OCI-LY3 (cell line): Measurements from ENCODE around the gene DDX27.

Source experiments
- CTCF ChIP-seq: fragments of 200-600, 300-600 bp; sonication (generic); IDR thresholded peaks from 2 replicates; pipeline ENCODE4 v1.5.1; 2014; ENCODE audit warnings: antibody characterized with exemption, low read length, low read depth
- EZH2phosphoT487 ChIP-seq: fragments of 200-600 bp; shearing (Covaris generic); IDR thresholded peaks from 2 replicates; pipeline ENCODE4 v1.6.1; 2018; ENCODE audit warnings: antibody characterized with exemption, mixed run types, low read depth

- TF ChIP-seq CTCF (no peak), EZH2phosphoT487 (no peak)
Observed at GRCh38 chr20:49186535-49187329, 32.5 kb upstream of the DDX27 start.
